Stomach (tissue), 9 donors: ENCODE measurements around the gene CNTN1. TPM values are rescaled to one million over a fixed set of nuclear protein-coding genes. Genes with fewer than 3 reads are reported as not detected.

Experiments used
- DNase-seq, 2 donors: peaks; one replicate each; pipeline versions ENCODE4 v3.0.0 to v3.0.0-alpha.2; 2013 to 2019
- H3K27ac ChIP-seq, 5 donors: fragments of 200-600 bp in 4 of 5; sonication (generic) in 4 of 5; one replicate each; pipeline ENCODE4 v1.5.1; 2013 to 2019; ENCODE audit warnings: mild to moderate bottlenecking in 1 of 5, moderate library complexity in 1 of 5
- H3K27me3 ChIP-seq, 3 donors: fragments of 200-600 bp; sonication (generic); one replicate each; pipeline ENCODE4 v1.5.1; 2017 to 2019; ENCODE audit warnings: mixed run types in 1 of 3
- H3K36me3 ChIP-seq, 4 donors: fragments of 200-600 bp; sonication (generic); 1 replicate in 3 of 4; 2 replicates in 1 of 4; pipeline ENCODE4 v1.5.1; 2016 to 2019
- H3K4me1 ChIP-seq, 4 donors: fragments of 200-600 bp; sonication (generic); one replicate each; pipeline ENCODE4 v1.5.1; 2016 to 2019
- H3K4me3 ChIP-seq, 4 donors: fragments of 200-600 bp; sonication (generic) in 3 of 4; one replicate each; pipeline ENCODE4 v1.5.1; 2016 to 2019; ENCODE audit warnings: mild to moderate bottlenecking in 1 of 4
- H3K9me3 ChIP-seq, 4 donors: fragments of 200-600 bp; sonication (generic); one replicate each; pipeline ENCODE4 v1.5.1; 2016 to 2019
- EP300 ChIP-seq: sonication (generic); formaldehyde crosslinking; IDR thresholded peaks from one replicate; pipeline ENCODE4 v1.6.1; 2017; ENCODE audit warnings: antibody characterized with exemption
- POLR2A ChIP-seq, 4 donors: fragments of 450-650 bp; IDR thresholded peaks; one replicate each; pipeline ENCODE4 v1.6.1; 2016; ENCODE audit warnings: antibody characterized with exemption in 4 of 4, control low read depth in 2 of 4, mild to moderate bottlenecking in 1 of 4, moderate library complexity in 1 of 4
- POLR2AphosphoS5 ChIP-seq, 3 donors: sonication (generic); formaldehyde crosslinking; IDR thresholded peaks; one replicate each; pipeline ENCODE4 v1.6.1; 2016; ENCODE audit warnings: antibody characterized with exemption in 3 of 3
- WGBS, 5 donors: extraction: QIAGEN DNeasy Blood & Tissue Kit in 3 of 5; methylation state at CpG; one replicate each; pipeline versions ENCODE4 v1.1.5 to v1.1.7; 2013 to 2018; 5-methylcytosine and 5-hydroxymethylcytosine counted together
- intact Hi-C: fragments of 100-400 bp; cut with DNase I; formaldehyde crosslinking; loops from one replicate; pipeline ENCODE4 v1.15.1; 2023; ENCODE audit warnings: low total_unique reads
- polyA plus RNA-seq, 3 donors: library from polyadenylated mRNA; stranded (reverse); fragments of 200-250 nt; gene quantifications; one replicate each; pipeline ENCODE4 v1.2.3, GENCODE V29; 2013
- total RNA-seq, 5 donors: library from RNA; depleted of rRNA; stranded (reverse); fragments of >200 nt; gene quantifications; one replicate each; pipeline versions ENCODE4 v1.1.0 to v1.2.3, GENCODE V29; 2014 to 2016
- TF ChIP-seq, protein P1 (sequence below), 7 experiments: fragments of 450-650 bp in 4 of 7; fragments of 200-600 bp in 3 of 7; sonication (generic) in 3 of 7; IDR thresholded peaks; one replicate each; pipeline ENCODE4 v1.5.1; 2016 to 2019; ENCODE audit warnings: antibody characterized with exemption in 7 of 7, control low read depth in 2 of 7, mild to moderate bottlenecking in 1 of 7
- donor health status: healthy with polysubstance abuse.
- donor health status: Bipolar disorder and iron deficiency.
- donor health status: healthy.

The CNTN1 gene
- total and polyA plus RNA-seq, 8 donors = 0.68 to 68.3 (median 7.1) TPM

DNA sequence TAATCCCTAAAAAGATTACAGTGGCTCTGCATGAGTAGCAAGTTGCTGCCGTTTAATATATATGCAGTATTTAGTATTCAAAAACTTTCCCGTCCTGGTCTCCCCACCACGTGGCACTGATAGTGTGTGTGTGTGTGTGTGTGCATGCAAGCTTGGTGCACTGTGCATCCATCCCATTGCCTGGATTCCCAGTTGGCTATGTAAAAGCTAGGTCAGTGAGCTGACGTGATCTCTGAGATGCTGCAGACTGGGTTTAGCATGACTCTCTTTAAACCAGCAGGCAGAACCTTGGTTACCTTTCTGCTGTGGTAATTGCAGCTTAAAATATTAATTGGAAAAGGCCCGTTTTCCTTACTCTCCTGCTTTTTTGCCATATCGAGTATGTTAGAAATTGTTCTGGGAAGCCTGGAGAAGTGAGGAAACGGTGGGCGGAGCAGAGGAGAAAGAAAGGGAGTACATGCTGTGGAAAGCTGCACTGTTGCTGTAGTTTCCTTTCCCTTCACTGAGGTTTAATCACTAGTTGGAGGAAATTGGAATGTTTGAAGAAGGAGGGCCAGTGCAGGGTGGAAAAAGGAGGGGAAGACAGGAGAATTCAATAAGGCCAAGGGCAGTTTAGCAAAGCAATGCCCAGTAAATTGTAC lies 4.0 kb upstream of the CNTN1 start:
- Histone ChIP-seq H3K36me3 (no peaks in the 10 kb centered on the region), H3K9me3 (peaks cover 0 to 6% (median 0%) of the 10 kb centered on the region in 4 donors), H3K27ac (no peak overlapping the region), H3K4me3 (no peak overlapping the region), H3K27me3 (peaks cover 0 to 25% (median 14%) of the 10 kb centered on the region in 3 donors), H3K4me1 (peaks cover 0 to 18% (median 13%) of the 10 kb centered on the region in 4 donors)
- DNase-seq = no peak
- 63 to 76% (median 65%) methylated on average over 8 of the region's 8 CpGs for WGBS, 5 donors
- intact Hi-C loops = no loop called here
- TF ChIP-seq POLR2A (IDR thresholded peaks at IDR 0.05) = no peak
- TF ChIP-seq POLR2AphosphoS5 (IDR thresholded peaks at IDR 0.05) = no peak
- TF ChIP-seq, protein P1, sequence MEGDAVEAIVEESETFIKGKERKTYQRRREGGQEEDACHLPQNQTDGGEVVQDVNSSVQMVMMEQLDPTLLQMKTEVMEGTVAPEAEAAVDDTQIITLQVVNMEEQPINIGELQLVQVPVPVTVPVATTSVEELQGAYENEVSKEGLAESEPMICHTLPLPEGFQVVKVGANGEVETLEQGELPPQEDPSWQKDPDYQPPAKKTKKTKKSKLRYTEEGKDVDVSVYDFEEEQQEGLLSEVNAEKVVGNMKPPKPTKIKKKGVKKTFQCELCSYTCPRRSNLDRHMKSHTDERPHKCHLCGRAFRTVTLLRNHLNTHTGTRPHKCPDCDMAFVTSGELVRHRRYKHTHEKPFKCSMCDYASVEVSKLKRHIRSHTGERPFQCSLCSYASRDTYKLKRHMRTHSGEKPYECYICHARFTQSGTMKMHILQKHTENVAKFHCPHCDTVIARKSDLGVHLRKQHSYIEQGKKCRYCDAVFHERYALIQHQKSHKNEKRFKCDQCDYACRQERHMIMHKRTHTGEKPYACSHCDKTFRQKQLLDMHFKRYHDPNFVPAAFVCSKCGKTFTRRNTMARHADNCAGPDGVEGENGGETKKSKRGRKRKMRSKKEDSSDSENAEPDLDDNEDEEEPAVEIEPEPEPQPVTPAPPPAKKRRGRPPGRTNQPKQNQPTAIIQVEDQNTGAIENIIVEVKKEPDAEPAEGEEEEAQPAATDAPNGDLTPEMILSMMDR (IDR thresholded peaks at IDR 0.05) = no peak
- no peak for TF ChIP-seq EP300

DNA sequence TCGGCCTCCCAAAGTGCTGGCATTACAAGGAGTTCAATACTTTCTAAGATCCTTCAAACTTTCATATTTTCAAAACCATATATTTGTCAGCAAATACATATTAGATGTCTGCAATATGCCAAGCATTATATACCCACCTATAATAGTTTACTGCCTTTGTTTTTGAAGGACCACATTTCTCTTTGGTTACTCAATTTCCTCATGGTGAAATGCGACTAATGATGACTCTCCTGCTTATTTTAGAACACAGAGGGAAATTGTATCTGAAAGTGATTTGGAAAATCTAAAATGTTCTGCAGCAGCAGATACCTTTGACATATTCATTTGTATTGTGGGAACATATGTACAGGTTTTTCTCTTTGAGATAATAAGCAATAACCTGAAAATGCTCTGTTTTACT lies 2.7 kb upstream of the CNTN1 start:
- Histone ChIP-seq H3K4me1 (peaks cover 0 to 24% (median 16%) of the 10 kb centered on the region in 4 donors), H3K27me3 (peaks cover 0 to 33% (median 19%) of the 10 kb centered on the region in 3 donors), H3K4me3 (no peak overlapping the region), H3K27ac (no peak overlapping the region), H3K36me3 (no peaks in the 10 kb centered on the region), H3K9me3 (peaks cover 0 to 6% (median 0%) of the 10 kb centered on the region in 4 donors)
- WGBS, 5 donors = 82 to 89% (median 86%) methylated on average over 2 of the region's 2 CpGs
- DNase-seq = no peak
- intact Hi-C loops = no loop called here
- TF ChIP-seq, protein P1 (IDR thresholded peaks at IDR 0.05) = no peak
- TF ChIP-seq EP300 (no peak), POLR2AphosphoS5 (IDR thresholded peaks at IDR 0.05) (no peak), POLR2A (IDR thresholded peaks at IDR 0.05) (no peak)

DNA sequence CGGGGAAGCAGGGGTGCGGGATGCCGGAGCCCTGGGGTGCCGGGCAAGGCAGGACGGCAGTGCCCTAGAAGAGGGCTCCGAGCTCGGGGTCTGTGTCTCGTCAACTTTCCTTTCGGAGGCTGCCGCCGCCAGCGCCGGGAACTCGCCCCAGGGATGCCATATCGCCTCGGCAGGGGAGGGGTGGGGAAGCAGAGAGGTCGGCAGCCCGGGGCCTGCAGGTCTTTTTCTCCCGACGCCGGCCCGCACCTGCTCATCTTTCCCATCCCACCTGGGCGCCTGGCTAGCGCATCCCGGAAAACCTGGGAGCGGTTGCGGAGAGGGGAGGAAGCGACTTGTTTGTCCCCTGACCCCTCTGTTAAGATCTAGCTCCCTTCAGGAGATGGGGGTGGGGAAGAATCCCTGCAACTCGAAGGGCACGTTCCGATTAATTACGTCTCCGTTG lies 547 bp downstream of the CNTN1 start:
- WGBS, 5 donors = 2 to 7% (median 3%) methylated on average over 13 to 33 of the region's 33 CpGs
- peak overlapping the region in 2 of 5 donors; percentile 57 to 65 for H3K27ac ChIP-seq
- TF ChIP-seq POLR2AphosphoS5 (IDR thresholded peaks at IDR 0.05) = no peak
- TF ChIP-seq POLR2A (IDR thresholded peaks at IDR 0.05) = no peak
- TF ChIP-seq, protein P1 (IDR thresholded peaks at IDR 0.05) = no peak
- TF ChIP-seq EP300 = no peak
- peak overlapping the region; percentile 49 to 82 (median 58) for H3K4me3 ChIP-seq
- H3K36me3 ChIP-seq = no peaks in the 10 kb centered on the region
- intact Hi-C loops = no loop called here
- peaks cover 0 to 27% (median 16%) of the 10 kb centered on the region in 4 donors for H3K4me1 ChIP-seq
- H3K9me3 ChIP-seq = peaks cover 0 to 6% (median 0%) of the 10 kb centered on the region in 4 donors
- peaks cover 0 to 33% (median 19%) of the 10 kb centered on the region in 3 donors for H3K27me3 ChIP-seq
- peak in 1 of 2 donors; percentile 20 for DNase-seq

DNA sequence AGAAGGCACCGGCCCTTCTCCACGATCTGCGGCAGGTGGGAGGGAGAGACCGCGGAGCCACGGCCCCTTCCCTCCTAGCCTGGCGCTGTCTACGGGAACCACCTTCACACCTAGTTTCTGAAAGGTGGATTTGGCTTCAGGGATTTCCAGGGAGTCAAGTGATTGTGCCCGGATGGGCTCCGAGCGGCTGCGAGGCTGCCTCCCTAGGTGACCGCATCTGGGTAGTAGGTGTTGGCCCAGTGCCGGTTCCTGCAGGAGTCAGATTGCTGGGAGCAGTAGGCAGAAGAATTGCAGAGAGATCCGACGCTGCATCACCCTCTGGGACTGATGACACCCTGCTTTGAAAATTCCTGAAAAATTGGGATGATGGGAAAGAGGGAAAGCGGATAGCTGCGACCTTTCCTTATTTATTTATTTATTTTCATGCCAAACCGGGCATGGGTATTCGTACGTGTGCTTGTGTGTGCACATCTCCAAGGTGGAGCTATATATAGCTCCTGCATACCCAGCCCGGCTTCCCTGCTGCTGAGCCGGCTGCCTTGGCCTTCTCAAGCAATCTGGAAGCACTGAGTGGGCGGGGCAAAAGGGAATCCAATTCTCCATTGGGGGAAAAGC lies 1.1 kb downstream of the CNTN1 start:
- WGBS, 5 donors = 7 to 10% (median 8%) methylated on average over 15 to 24 of the region's 24 CpGs
- Histone ChIP-seq H3K4me1 (peaks cover 0 to 28% (median 16%) of the 10 kb centered on the region in 4 donors), H3K36me3 (no peaks in the 10 kb centered on the region), H3K27ac (peak overlapping the region in 2 of 5 donors; percentile 57 to 65), H3K27me3 (peaks cover 0 to 33% (median 19%) of the 10 kb centered on the region in 3 donors), H3K4me3 (peak overlapping the region; percentile 49 to 82 (median 58)), H3K9me3 (peaks cover 0 to 6% (median 0%) of the 10 kb centered on the region in 4 donors)
- DNase-seq = peak in 1 of 2 donors; percentile 52
- intact Hi-C loops = no loop called here
- no peak for TF ChIP-seq POLR2A (IDR thresholded peaks at IDR 0.05)
- TF ChIP-seq EP300 = no peak
- TF ChIP-seq, protein P1 (IDR thresholded peaks at IDR 0.05) = no peak
- no peak for TF ChIP-seq POLR2AphosphoS5 (IDR thresholded peaks at IDR 0.05)
